GM12892 (cell line): Measurements from ENCODE around the gene HORMAD2.

ENCODE experiments used
- POLR2A ChIP-seq: IDR thresholded peaks from 2 replicates; pipeline ENCODE4 v1.6.1; 2011; ENCODE audit warnings: low read depth, low read length, control low read depth
- POLR2AphosphoS5 ChIP-seq: IDR thresholded peaks from 2 replicates; pipeline ENCODE4 v1.6.1; 2011; ENCODE audit warnings: low read depth, low read length, control low read depth
- TAF1 ChIP-seq: IDR thresholded peaks from 2 replicates; pipeline ENCODE4 v1.6.1; 2011; ENCODE audit warnings: low read depth, mild to moderate bottlenecking, control low read depth, low read length, borderline replicate concordance

- TF ChIP-seq POLR2AphosphoS5 (no peak), POLR2A (no peak), TAF1 (no peak)
Observed at GRCh38 chr22:30208631-30209603, 128.7 kb downstream of the HORMAD2 start.
